IMR-90 (cell line): ENCODE data around the gene MRTFA. TPM values are rescaled to one million over a fixed set of nuclear protein-coding genes. Genes with fewer than 3 reads are reported as not detected.

Source experiments
- ATAC-seq: fragments of 200-7000 bp; cut with Tn5 transposase; 2 replicates; pipeline ENCODE4 v1.9.1; 2020; ENCODE audit warnings: low read depth, mild to moderate bottlenecking, moderate library complexity
- BruUV-seq: library from RNA; stranded (reverse); fragments of 400-500 nt; replicated peaks from 2 replicates; lab custom pipeline; 2021; lab: Mats Ljungman, UMichigan
- CTCF ChIA-PET: fragments of 300-600 bp; formaldehyde crosslinking; extraction: SDS; loops from one replicate; lab custom pipeline; 2021; ENCODE audit warnings: antibody characterized with exemption; lab: Yijun Ruan, JAX
- POLR2A ChIA-PET: fragments of 300-600 bp; sonication (Branson Sonifier 250); formaldehyde crosslinking; loops from one replicate; lab custom pipeline; 2022; ENCODE audit warnings: antibody characterized with exemption; ENCODE audit not compliant: unreplicated experiment; lab: Charles Lee
- DNase-seq: peaks from one replicate; pipeline ENCODE4 v3.0.0; 2013
- H2AFZ ChIP-seq: replicated peaks from 2 replicates; pipeline ENCODE3; 2013; ENCODE audit warnings: low read length, mild to moderate bottlenecking; ENCODE audit not compliant: poor library complexity
- H2AK5ac ChIP-seq: 2 replicates; pipeline ENCODE4 v1.6.1; 2013; ENCODE audit warnings: low read depth, low read length, inconsistent platforms
- H2AK9ac ChIP-seq: replicated peaks from 2 replicates; pipeline ENCODE3; 2013; ENCODE audit warnings: mild to moderate bottlenecking, low read depth, low read length, moderate library complexity; ENCODE audit not compliant: poor library complexity
- H2BK120ac ChIP-seq: 2 replicates; pipeline ENCODE4 v1.6.1; 2013; ENCODE audit warnings: low read depth, low read length, inconsistent platforms
- H2BK15ac ChIP-seq: 3 replicates; pipeline ENCODE4 v1.6.1; 2013; ENCODE audit warnings: low read depth, low read length, inconsistent platforms
- H2BK20ac ChIP-seq: 2 replicates; pipeline ENCODE4 v1.6.1; 2013; ENCODE audit warnings: low read depth, mild to moderate bottlenecking, inconsistent platforms, low read length, moderate library complexity
- H2BK5ac ChIP-seq: 2 replicates; pipeline ENCODE4 v1.6.1; 2013; ENCODE audit warnings: mild to moderate bottlenecking, low read depth, low read length, inconsistent platforms; ENCODE audit not compliant: poor library complexity, severe bottlenecking
- H3K14ac ChIP-seq: replicated peaks from 2 replicates; pipeline ENCODE4 v1.6.1; 2013; ENCODE audit warnings: low read depth, low read length, inconsistent platforms
- H3K18ac ChIP-seq: 2 replicates; pipeline ENCODE4 v1.6.1; 2013; ENCODE audit warnings: low read depth, low read length, control low read depth
- H3K23ac ChIP-seq: 2 replicates; pipeline ENCODE4 v1.6.1; 2013; ENCODE audit warnings: low read depth, low read length, inconsistent platforms
- H3K27ac ChIP-seq: 2 replicates; pipeline ENCODE4 v1.5.1; 2013; ENCODE audit warnings: mild to moderate bottlenecking, control low read depth, low read length; ENCODE audit not compliant: insufficient read depth
- H3K27me3 ChIP-seq: 2 replicates; pipeline ENCODE4 v1.6.1; 2013; ENCODE audit warnings: low read length; ENCODE audit not compliant: control insufficient read depth, insufficient read depth
- H3K36me3 ChIP-seq: 2 replicates; pipeline ENCODE4 v1.6.1; 2013; ENCODE audit warnings: low read length, mixed read lengths; ENCODE audit not compliant: control insufficient read depth, insufficient read depth
- H3K4ac ChIP-seq: 2 replicates; pipeline ENCODE4 v1.6.1; 2013; ENCODE audit warnings: low read depth, low read length, inconsistent platforms
- H3K4me1 ChIP-seq: 2 replicates; pipeline ENCODE4 v1.6.1; 2013; ENCODE audit warnings: low read length, mixed read lengths; ENCODE audit not compliant: control insufficient read depth, insufficient read depth
- H3K4me2 ChIP-seq: 2 replicates; pipeline ENCODE4 v1.6.1; 2013; ENCODE audit warnings: low read depth, mild to moderate bottlenecking, control low read depth, low read length, moderate library complexity
- H3K4me3 ChIP-seq: 2 replicates; pipeline ENCODE4 v1.5.1; 2013; ENCODE audit warnings: low read depth, mild to moderate bottlenecking, control low read depth, low read length, moderate library complexity; ENCODE audit not compliant: insufficient read depth
- H3K56ac ChIP-seq: 2 replicates; pipeline ENCODE4 v1.6.1; 2013; ENCODE audit warnings: low read length, inconsistent platforms; ENCODE audit not compliant: insufficient read depth; ENCODE audit errors: extremely low read depth
- H3K79me1 ChIP-seq, 2 experiments: 2 replicates each; pipeline ENCODE4 v1.6.1; 2013; ENCODE audit warnings: low read length in 2 of 2, inconsistent platforms in 1 of 2, low read depth in 1 of 2
- H3K9ac ChIP-seq: 2 replicates; pipeline ENCODE4 v1.6.1; 2013; ENCODE audit warnings: low read depth, low read length, control low read depth
- H3K9me1 ChIP-seq: 2 replicates; pipeline ENCODE4 v1.6.1; 2013; ENCODE audit warnings: low read length, inconsistent platforms; ENCODE audit not compliant: insufficient read depth
- H3K9me3 ChIP-seq: 2 replicates; pipeline ENCODE4 v1.6.1; 2013; ENCODE audit warnings: low read length; ENCODE audit not compliant: control insufficient read depth, insufficient read depth
- H4K20me1 ChIP-seq: 2 replicates; pipeline ENCODE4 v1.6.1; 2013; ENCODE audit warnings: low read length, inconsistent platforms; ENCODE audit not compliant: insufficient read depth
- H4K5ac ChIP-seq: 2 replicates; pipeline ENCODE4 v1.6.1; 2013; ENCODE audit warnings: mild to moderate bottlenecking, low read depth, low read length, control low read depth
- H4K8ac ChIP-seq, 2 experiments: 2 replicates each; pipeline ENCODE4 v1.6.1; 2013; ENCODE audit warnings: low read depth in 2 of 2, low read length in 2 of 2, control low read depth in 1 of 2, inconsistent platforms in 1 of 2
- H4K91ac ChIP-seq: 2 replicates; pipeline ENCODE4 v1.6.1; 2013; ENCODE audit warnings: low read depth, low read length, inconsistent platforms; ENCODE audit not compliant: insufficient read depth
- CHD1 ChIP-seq: IDR thresholded peaks from 2 replicates; pipeline ENCODE4 v1.6.1; 2012; ENCODE audit warnings: low read depth, low read length, improper control_type of control experiment
- FOS ChIP-seq: fragments of 150-350 bp; IDR thresholded peaks from 2 replicates; pipeline ENCODE4 v1.6.1; 2016; ENCODE audit warnings: low read depth, low read length
- MXI1 ChIP-seq: IDR thresholded peaks from 2 replicates; pipeline ENCODE4 v1.6.1; 2012; ENCODE audit warnings: low read depth, mild to moderate bottlenecking, low read length, moderate library complexity, borderline replicate concordance
- RFX5 ChIP-seq: IDR thresholded peaks from 2 replicates; pipeline ENCODE4 v1.8.0; 2012; ENCODE audit warnings: low read depth, mild to moderate bottlenecking, low read length, moderate library complexity
- SMC3 ChIP-seq: fragments of 150-350 bp; IDR thresholded peaks from 2 replicates; pipeline ENCODE4 v1.6.1; 2016; ENCODE audit warnings: low read depth, mild to moderate bottlenecking, antibody characterized with exemption, low read length, moderate library complexity
- WGBS, 2 experiments: methylation state at CpG; one replicate each; pipeline versions ENCODE4 v1.1.5 to v1.1.7; 2013; ENCODE audit warnings: missing lambda C conversion rate in 2 of 2; ENCODE audit not compliant: insufficient read length in 1 of 2; ENCODE audit errors: extremely low coverage in 2 of 2; 5-methylcytosine and 5-hydroxymethylcytosine counted together
- dilution Hi-C: fragments of 300-500 bp; cut with HindIII; formaldehyde crosslinking; loops from one replicate; pipeline ENCODE4 v1.14.3; 2018; ENCODE audit warnings: low sequenced_read_pairs; ENCODE audit not compliant: unreplicated experiment
- in situ Hi-C: fragments of 300-500 bp; cut with MboI; formaldehyde crosslinking; loops from 3 replicates; pipeline ENCODE4 v1.14.3; 2019; ENCODE audit warnings: low sequenced_read_pairs, inconsistent platforms, mixed read lengths
- intact Hi-C: fragments of 100-400 bp; cut with micrococcal nuclease; formaldehyde crosslinking; loops from 2 replicates; pipeline ENCODE4 v1.10.0; 2022
- polyA plus RNA-seq, 3 experiments: library from polyadenylated mRNA; depleted of rRNA; stranded (reverse); fragments of >200 nt; gene quantifications; 2 replicates each; pipeline ENCODE4 v1.2.3, GENCODE V29; 2012; ENCODE audit warnings: low replicate concordance in 1 of 3
- total RNA-seq: library from RNA; depleted of rRNA; stranded (reverse); fragments of >200 nt; gene quantifications from 2 replicates; pipeline ENCODE4 v1.2.3, GENCODE V29; 2012
- TF ChIP-seq, protein P1 (sequence below): conservative IDR thresholded peaks from 2 replicates; pipeline ENCODE4 v1.5.1; 2012; ENCODE audit warnings: mild to moderate bottlenecking, low read depth, low read length, improper control_type of control experiment

MRTFA gene
- total and polyA plus RNA-seq, 2 of the 4 experiments (the other 2 are of a cell fraction): 12.5 to 17.2 TPM

- Histone ChIP-seq H3K56ac (no peak overlapping the region), H3K4me3 (no peak overlapping the region), H2AK5ac (no peak overlapping the region), H3K14ac (no peak overlapping the region), H3K4ac (no peak overlapping the region), H2AFZ (no peak overlapping the region), H3K4me2 (no peak overlapping the region), H3K9ac (no peak overlapping the region), H2BK20ac (no peak overlapping the region), H2BK15ac (no peak overlapping the region), H4K20me1 (peaks cover 33% of the 10 kb centered on the region; the same call in 1 of the 2 replicates), H3K79me1 (peaks cover 40 to 78% of the 10 kb centered on the region in 2 experiments), H3K9me3 (no peaks in the 10 kb centered on the region), H3K27me3 (no peaks in the 10 kb centered on the region), H3K9me1 (peaks cover 18% of the 10 kb centered on the region), H3K23ac (no peak overlapping the region), H3K36me3 (peaks cover 1% of the 10 kb centered on the region; the same call in 1 of the 2 replicates), H2BK120ac (no peak overlapping the region), H4K5ac (no peak overlapping the region), H3K4me1 (peaks cover 2% of the 10 kb centered on the region), H4K8ac (no peak overlapping the region), H2BK5ac (no peak overlapping the region), H3K27ac (no peak overlapping the region), H2AK9ac (no peak overlapping the region), H3K18ac (no peak overlapping the region), H4K91ac (no peak overlapping the region)
- TF ChIP-seq CHD1 (no peak), MXI1 (no peak), FOS (no peak), SMC3 (no peak), RFX5 (no peak)
- TF ChIP-seq, protein P1, sequence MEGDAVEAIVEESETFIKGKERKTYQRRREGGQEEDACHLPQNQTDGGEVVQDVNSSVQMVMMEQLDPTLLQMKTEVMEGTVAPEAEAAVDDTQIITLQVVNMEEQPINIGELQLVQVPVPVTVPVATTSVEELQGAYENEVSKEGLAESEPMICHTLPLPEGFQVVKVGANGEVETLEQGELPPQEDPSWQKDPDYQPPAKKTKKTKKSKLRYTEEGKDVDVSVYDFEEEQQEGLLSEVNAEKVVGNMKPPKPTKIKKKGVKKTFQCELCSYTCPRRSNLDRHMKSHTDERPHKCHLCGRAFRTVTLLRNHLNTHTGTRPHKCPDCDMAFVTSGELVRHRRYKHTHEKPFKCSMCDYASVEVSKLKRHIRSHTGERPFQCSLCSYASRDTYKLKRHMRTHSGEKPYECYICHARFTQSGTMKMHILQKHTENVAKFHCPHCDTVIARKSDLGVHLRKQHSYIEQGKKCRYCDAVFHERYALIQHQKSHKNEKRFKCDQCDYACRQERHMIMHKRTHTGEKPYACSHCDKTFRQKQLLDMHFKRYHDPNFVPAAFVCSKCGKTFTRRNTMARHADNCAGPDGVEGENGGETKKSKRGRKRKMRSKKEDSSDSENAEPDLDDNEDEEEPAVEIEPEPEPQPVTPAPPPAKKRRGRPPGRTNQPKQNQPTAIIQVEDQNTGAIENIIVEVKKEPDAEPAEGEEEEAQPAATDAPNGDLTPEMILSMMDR: no peak
- in situ Hi-C loops: no loop called here
- intact Hi-C loops: no loop called here
- ChIA-PET POLR2A (no interaction called here), CTCF (no interaction called here)
- DNase-seq (no peak), ATAC-seq (no peak)
- dilution Hi-C loops: no loop called here
- no TSS peak for BruUV-seq
- WGBS, 2 experiments: 86% methylated on average over 1 of the region's 4 CpGs; no CpG with 5 or more reads in 1 of the 2 experiments
These were observed 248.3 kb downstream of the MRTFA start for GRCh38 chr22:40388231-40388630.
